Mucosa of descending colon (tissue), 3 donors: ENCODE measurements around the gene TMEM150C. TPM values are rescaled to one million over a fixed set of nuclear protein-coding genes. Genes with fewer than 3 reads are reported as not detected.
A peak's percentile ranks its signal among the peaks of the same experiment; 100 is the strongest.
"Not testable (repeated sequence)": the region's sequence is repeated elsewhere in the genome, so short reads cannot be mapped to it uniquely, and the experiment has no call there.

ENCODE experiments used
- ATAC-seq: fragments of 200-7000 bp; cut with Tn5 transposase; one replicate; pipeline ENCODE4 v1.9.1; 2020; ENCODE audit warnings: mild to moderate bottlenecking, moderate library complexity
- DNase-seq, 3 donors: peaks; one replicate each; pipeline ENCODE4 v3.0.0-alpha.2; 2020
- H3K36me3 ChIP-seq: fragments of 200-600 bp; one replicate; pipeline ENCODE4 v1.8.0; 2021; ENCODE audit warnings: low read depth, mild to moderate bottlenecking
- H3K4me1 ChIP-seq: fragments of 200-600 bp; one replicate; pipeline ENCODE4 v1.8.0; 2021; ENCODE audit warnings: low read depth, mild to moderate bottlenecking
- H3K4me3 ChIP-seq: fragments of 200-600 bp; one replicate; pipeline ENCODE4 v1.8.0; 2021; ENCODE audit warnings: mild to moderate bottlenecking
- H3K9me3 ChIP-seq: fragments of 200-600 bp; one replicate; pipeline ENCODE4 v1.8.0; 2021; ENCODE audit warnings: mild to moderate bottlenecking
- intact Hi-C, 2 donors: fragments of 100-400 bp; cut with DNase I in 1 of 2; cut with micrococcal nuclease in 1 of 2; formaldehyde crosslinking; loops; one replicate each; pipeline versions ENCODE4 v1.11.0 to v1.11.1; 2022; cut with DNase I, micrococcal nuclease
- total RNA-seq, 3 donors: library from RNA; stranded (reverse); fragmentation: NEBNext Ultra II Directional in 2 of 3; extraction: Animal tissue kit (Norgen Biotek cat#: 25700) in 2 of 3; gene quantifications; one replicate each; pipeline versions ENCODE4 v1.2.1 to v1.2.4, GENCODE V29; 2021 to 2023
- TF ChIP-seq, protein P1 (sequence below): fragments of 200-600 bp; IDR thresholded peaks from one replicate; pipeline ENCODE4 v1.8.0; 2022; ENCODE audit warnings: antibody characterized with exemption, mild to moderate bottlenecking
- donor health status: DM: no; HTN: no; CAD: no; lungs with moderate emphysema.
- donor health status: DM: no; HTN: no; CAD: no.
- donor health status: DM: no; HTN: yes; CAD: no.

The TMEM150C gene
- total RNA-seq, 3 donors from 2014 or later, result 1.6 to 9.4 (median 3.4) TPM

DNA sequence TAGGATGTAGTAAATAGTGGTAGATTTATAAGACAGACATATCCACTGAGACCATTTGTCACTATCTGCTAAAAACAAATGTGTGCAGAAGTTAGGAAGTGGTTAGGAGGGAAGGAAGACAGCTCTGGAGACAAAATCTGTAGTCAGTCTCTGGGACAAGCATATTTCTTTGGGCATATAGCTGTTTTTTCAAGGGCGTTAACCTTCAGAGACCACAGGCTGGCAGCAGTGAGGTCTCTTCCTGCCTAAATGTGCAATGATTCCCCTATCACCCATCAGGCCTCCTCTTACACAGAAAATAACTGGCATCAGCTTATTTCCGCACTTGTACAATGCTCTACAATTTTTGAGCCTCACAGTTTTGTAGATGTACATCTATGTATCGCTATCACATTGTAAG is 6.5 kb downstream of the TMEM150C start:
- Histone ChIP-seq H3K9me3 (no peaks in the 10 kb centered on the region), H3K4me3 (no peak overlapping the region), H3K4me1 (no peaks in the 10 kb centered on the region), H3K36me3 (no peaks in the 10 kb centered on the region)
- DNase-seq (no peak), ATAC-seq (no peak)
- TF ChIP-seq, protein P1, sequence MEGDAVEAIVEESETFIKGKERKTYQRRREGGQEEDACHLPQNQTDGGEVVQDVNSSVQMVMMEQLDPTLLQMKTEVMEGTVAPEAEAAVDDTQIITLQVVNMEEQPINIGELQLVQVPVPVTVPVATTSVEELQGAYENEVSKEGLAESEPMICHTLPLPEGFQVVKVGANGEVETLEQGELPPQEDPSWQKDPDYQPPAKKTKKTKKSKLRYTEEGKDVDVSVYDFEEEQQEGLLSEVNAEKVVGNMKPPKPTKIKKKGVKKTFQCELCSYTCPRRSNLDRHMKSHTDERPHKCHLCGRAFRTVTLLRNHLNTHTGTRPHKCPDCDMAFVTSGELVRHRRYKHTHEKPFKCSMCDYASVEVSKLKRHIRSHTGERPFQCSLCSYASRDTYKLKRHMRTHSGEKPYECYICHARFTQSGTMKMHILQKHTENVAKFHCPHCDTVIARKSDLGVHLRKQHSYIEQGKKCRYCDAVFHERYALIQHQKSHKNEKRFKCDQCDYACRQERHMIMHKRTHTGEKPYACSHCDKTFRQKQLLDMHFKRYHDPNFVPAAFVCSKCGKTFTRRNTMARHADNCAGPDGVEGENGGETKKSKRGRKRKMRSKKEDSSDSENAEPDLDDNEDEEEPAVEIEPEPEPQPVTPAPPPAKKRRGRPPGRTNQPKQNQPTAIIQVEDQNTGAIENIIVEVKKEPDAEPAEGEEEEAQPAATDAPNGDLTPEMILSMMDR, result no peak
- intact Hi-C loops, result no loop called here

DNA sequence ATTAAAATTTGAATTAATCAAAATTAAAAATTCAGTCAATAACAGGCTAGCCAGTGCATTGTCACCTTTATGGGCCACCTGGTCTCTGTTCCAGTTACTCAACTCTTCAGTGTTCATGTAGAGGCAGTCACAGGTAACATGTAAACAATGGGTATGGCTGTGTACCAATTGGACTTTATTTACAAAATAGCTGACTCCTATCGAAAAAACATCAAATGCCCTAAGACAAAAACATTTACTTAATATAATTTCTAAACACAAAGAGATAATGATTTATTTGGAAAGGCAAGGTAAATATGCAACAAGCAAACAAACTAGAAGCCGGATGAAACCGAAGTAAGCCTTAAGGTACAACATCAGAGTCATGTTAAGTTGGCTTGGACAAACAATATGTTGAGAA is 8.8 kb downstream of the TMEM150C start:
- TF ChIP-seq, protein P1, result no peak
- H3K4me1 ChIP-seq, result no peaks in the 10 kb centered on the region
- no peak for ATAC-seq
- H3K9me3 ChIP-seq, result no peaks in the 10 kb centered on the region
- H3K36me3 ChIP-seq, result no peaks in the 10 kb centered on the region
- H3K4me3 ChIP-seq, result no peak overlapping the region
- intact Hi-C loops, result no loop called here
- DNase-seq, result no peak

DNA sequence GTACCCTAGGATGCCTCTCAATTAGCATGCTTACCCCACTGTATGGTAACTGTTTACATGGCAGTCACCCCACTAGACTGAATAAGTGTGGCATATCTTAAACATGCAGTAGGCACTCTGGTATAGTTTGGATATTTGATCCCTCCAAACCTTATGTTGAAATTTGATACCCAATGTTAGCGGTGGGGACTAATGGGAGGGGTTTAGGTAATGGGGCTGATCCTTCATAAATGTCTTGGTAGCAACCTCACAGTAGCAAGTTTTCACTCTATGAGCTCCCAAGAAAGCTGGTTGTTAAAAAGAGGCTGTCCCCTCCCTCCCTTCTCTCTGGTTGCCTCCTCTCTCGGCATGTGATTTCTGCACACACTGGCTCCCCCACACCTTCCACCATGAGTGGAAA is 10.1 kb downstream of the TMEM150C start:
- H3K4me1 ChIP-seq, result no peaks in the 10 kb centered on the region
- ATAC-seq, result no peak
- no peaks in the 10 kb centered on the region for H3K36me3 ChIP-seq
- no peak overlapping the region for H3K4me3 ChIP-seq
- TF ChIP-seq, protein P1, result no peak
- DNase-seq, result no peak
- intact Hi-C loops, result no loop called here
- no peaks in the 10 kb centered on the region for H3K9me3 ChIP-seq

DNA sequence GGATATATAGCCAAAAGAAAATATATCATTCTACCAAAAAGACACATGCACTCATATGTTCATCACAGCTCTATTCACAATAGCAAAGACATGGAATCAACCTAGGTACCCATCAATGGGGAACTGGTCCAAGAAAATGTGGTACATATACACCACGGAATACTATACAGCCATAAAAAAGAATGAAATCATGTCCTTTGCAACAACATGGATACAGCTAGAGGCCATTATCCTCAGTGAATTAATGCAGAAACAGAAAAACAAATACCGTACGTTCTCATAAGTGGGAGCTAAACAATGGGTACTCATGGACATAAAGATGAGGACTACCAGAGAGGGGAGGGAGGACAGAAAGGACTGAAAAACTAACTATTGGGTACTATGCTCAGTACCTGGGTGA is 13.9 kb downstream of the TMEM150C start:
- H3K4me1 ChIP-seq, H3K36me3 ChIP-seq, intact Hi-C loops, H3K9me3 ChIP-seq, DNase-seq, ATAC-seq, H3K4me3 ChIP-seq: not testable (repeated sequence)

DNA sequence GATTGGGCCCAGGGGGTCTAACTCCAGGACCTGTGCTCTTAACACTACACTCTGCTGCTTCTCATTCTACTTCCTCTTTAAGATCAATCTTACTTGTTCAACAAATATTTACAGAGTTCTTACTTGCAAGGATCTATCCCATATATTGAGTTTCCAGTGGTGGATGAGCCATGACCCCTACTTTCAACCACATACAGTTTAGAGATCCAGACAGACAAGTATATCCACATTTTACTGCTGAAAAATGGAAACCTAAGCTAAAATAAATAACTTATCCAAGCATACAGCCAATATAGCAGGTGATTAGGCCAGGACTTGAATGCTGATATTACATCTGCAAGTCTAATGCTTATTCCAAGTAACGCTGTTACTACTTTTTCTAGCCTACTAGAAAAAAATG is 18.7 kb downstream of the TMEM150C start:
- no peak for DNase-seq
- no peak for ATAC-seq

DNA sequence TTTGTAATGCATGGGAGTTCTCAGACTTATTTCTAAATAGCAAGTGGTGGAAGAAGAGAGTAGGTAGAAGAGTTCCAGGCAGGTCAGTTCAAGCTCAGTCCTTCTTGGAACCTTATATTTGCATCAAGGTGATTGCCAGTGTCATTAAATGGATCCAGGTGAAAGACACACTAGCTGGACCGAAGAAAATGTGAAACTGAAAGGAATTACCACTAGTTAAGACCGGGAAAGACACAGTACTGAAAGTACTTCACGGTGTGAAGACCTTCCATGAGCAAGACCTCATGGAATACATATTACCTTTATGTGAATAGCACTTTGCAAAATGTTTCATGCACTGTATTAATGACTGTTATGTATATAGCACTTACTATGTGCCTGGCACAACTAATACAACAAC is 19.1 kb downstream of the TMEM150C start:
- DNase-seq (no peak), ATAC-seq (peak; percentile 45)
- TF ChIP-seq, protein P1, result no peak
- Histone ChIP-seq H3K36me3 (no peaks in the 10 kb centered on the region), H3K9me3 (no peaks in the 10 kb centered on the region), H3K4me3 (no peak overlapping the region), H3K4me1 (no peaks in the 10 kb centered on the region)
- intact Hi-C loops, result no loop called here

More for the DNA sequence above, 18.7 kb downstream of the TMEM150C start:
- Histone ChIP-seq H3K4me3 (no peak overlapping the region), H3K4me1 (no peaks in the 10 kb centered on the region), H3K9me3 (no peaks in the 10 kb centered on the region), H3K36me3 (no peaks in the 10 kb centered on the region)
- intact Hi-C loops, result no loop called here
- TF ChIP-seq, protein P1, result no peak
